IMR-90 (cell line): ENCODE measurements around the gene COL1A1. TPM values are rescaled to one million over a fixed set of nuclear protein-coding genes. Genes with fewer than 3 reads are reported as not detected.
A peak's percentile ranks its signal among the peaks of the same experiment; 100 is the strongest.

Experiments
- ATAC-seq: fragments of 200-7000 bp; cut with Tn5 transposase; 2 replicates; pipeline ENCODE4 v1.9.1; 2020; ENCODE audit warnings: low read depth, mild to moderate bottlenecking, moderate library complexity
- BruUV-seq: library from RNA; stranded (reverse); fragments of 400-500 nt; replicated peaks from 2 replicates; lab custom pipeline; 2021; lab: Mats Ljungman, UMichigan
- CTCF ChIA-PET: fragments of 300-600 bp; formaldehyde crosslinking; extraction: SDS; loops from one replicate; lab custom pipeline; 2021; ENCODE audit warnings: antibody characterized with exemption; lab: Yijun Ruan, JAX
- POLR2A ChIA-PET: fragments of 300-600 bp; sonication (Branson Sonifier 250); formaldehyde crosslinking; loops from one replicate; lab custom pipeline; 2022; ENCODE audit warnings: antibody characterized with exemption; ENCODE audit not compliant: unreplicated experiment; lab: Charles Lee
- DNase-seq: peaks from one replicate; pipeline ENCODE4 v3.0.0; 2013
- H2AFZ ChIP-seq: replicated peaks from 2 replicates; pipeline ENCODE3; 2013; ENCODE audit warnings: low read length, mild to moderate bottlenecking; ENCODE audit not compliant: poor library complexity
- H2AK5ac ChIP-seq: 2 replicates; pipeline ENCODE4 v1.6.1; 2013; ENCODE audit warnings: low read depth, low read length, inconsistent platforms
- H2AK9ac ChIP-seq: replicated peaks from 2 replicates; pipeline ENCODE3; 2013; ENCODE audit warnings: mild to moderate bottlenecking, low read depth, low read length, moderate library complexity; ENCODE audit not compliant: poor library complexity
- H2BK120ac ChIP-seq: 2 replicates; pipeline ENCODE4 v1.6.1; 2013; ENCODE audit warnings: low read depth, low read length, inconsistent platforms
- H2BK15ac ChIP-seq: 3 replicates; pipeline ENCODE4 v1.6.1; 2013; ENCODE audit warnings: low read depth, low read length, inconsistent platforms
- H2BK20ac ChIP-seq: 2 replicates; pipeline ENCODE4 v1.6.1; 2013; ENCODE audit warnings: low read depth, mild to moderate bottlenecking, inconsistent platforms, low read length, moderate library complexity
- H2BK5ac ChIP-seq: 2 replicates; pipeline ENCODE4 v1.6.1; 2013; ENCODE audit warnings: mild to moderate bottlenecking, low read depth, low read length, inconsistent platforms; ENCODE audit not compliant: poor library complexity, severe bottlenecking
- H3K14ac ChIP-seq: replicated peaks from 2 replicates; pipeline ENCODE4 v1.6.1; 2013; ENCODE audit warnings: low read depth, low read length, inconsistent platforms
- H3K18ac ChIP-seq: 2 replicates; pipeline ENCODE4 v1.6.1; 2013; ENCODE audit warnings: low read depth, low read length, control low read depth
- H3K23ac ChIP-seq: 2 replicates; pipeline ENCODE4 v1.6.1; 2013; ENCODE audit warnings: low read depth, low read length, inconsistent platforms
- H3K27ac ChIP-seq: 2 replicates; pipeline ENCODE4 v1.5.1; 2013; ENCODE audit warnings: mild to moderate bottlenecking, control low read depth, low read length; ENCODE audit not compliant: insufficient read depth
- H3K27me3 ChIP-seq: 2 replicates; pipeline ENCODE4 v1.6.1; 2013; ENCODE audit warnings: low read length; ENCODE audit not compliant: control insufficient read depth, insufficient read depth
- H3K36me3 ChIP-seq: 2 replicates; pipeline ENCODE4 v1.6.1; 2013; ENCODE audit warnings: low read length, mixed read lengths; ENCODE audit not compliant: control insufficient read depth, insufficient read depth
- H3K4ac ChIP-seq: 2 replicates; pipeline ENCODE4 v1.6.1; 2013; ENCODE audit warnings: low read depth, low read length, inconsistent platforms
- H3K4me1 ChIP-seq: 2 replicates; pipeline ENCODE4 v1.6.1; 2013; ENCODE audit warnings: low read length, mixed read lengths; ENCODE audit not compliant: control insufficient read depth, insufficient read depth
- H3K4me2 ChIP-seq: 2 replicates; pipeline ENCODE4 v1.6.1; 2013; ENCODE audit warnings: low read depth, mild to moderate bottlenecking, control low read depth, low read length, moderate library complexity
- H3K4me3 ChIP-seq: 2 replicates; pipeline ENCODE4 v1.5.1; 2013; ENCODE audit warnings: low read depth, mild to moderate bottlenecking, control low read depth, low read length, moderate library complexity; ENCODE audit not compliant: insufficient read depth
- H3K56ac ChIP-seq: 2 replicates; pipeline ENCODE4 v1.6.1; 2013; ENCODE audit warnings: low read length, inconsistent platforms; ENCODE audit not compliant: insufficient read depth; ENCODE audit errors: extremely low read depth
- H3K79me1 ChIP-seq, 2 experiments: 2 replicates each; pipeline ENCODE4 v1.6.1; 2013; ENCODE audit warnings: low read length in 2 of 2, inconsistent platforms in 1 of 2, low read depth in 1 of 2
- H3K9ac ChIP-seq: 2 replicates; pipeline ENCODE4 v1.6.1; 2013; ENCODE audit warnings: low read depth, low read length, control low read depth
- H3K9me1 ChIP-seq: 2 replicates; pipeline ENCODE4 v1.6.1; 2013; ENCODE audit warnings: low read length, inconsistent platforms; ENCODE audit not compliant: insufficient read depth
- H3K9me3 ChIP-seq: 2 replicates; pipeline ENCODE4 v1.6.1; 2013; ENCODE audit warnings: low read length; ENCODE audit not compliant: control insufficient read depth, insufficient read depth
- H4K20me1 ChIP-seq: 2 replicates; pipeline ENCODE4 v1.6.1; 2013; ENCODE audit warnings: low read length, inconsistent platforms; ENCODE audit not compliant: insufficient read depth
- H4K5ac ChIP-seq: 2 replicates; pipeline ENCODE4 v1.6.1; 2013; ENCODE audit warnings: mild to moderate bottlenecking, low read depth, low read length, control low read depth
- H4K8ac ChIP-seq, 2 experiments: 2 replicates each; pipeline ENCODE4 v1.6.1; 2013; ENCODE audit warnings: low read depth in 2 of 2, low read length in 2 of 2, control low read depth in 1 of 2, inconsistent platforms in 1 of 2
- H4K91ac ChIP-seq: 2 replicates; pipeline ENCODE4 v1.6.1; 2013; ENCODE audit warnings: low read depth, low read length, inconsistent platforms; ENCODE audit not compliant: insufficient read depth
- CEBPB ChIP-seq: IDR thresholded peaks from 2 replicates; pipeline ENCODE4 v1.6.1; 2012; ENCODE audit warnings: low read depth, low read length, improper control_type of control experiment
- CTCF ChIP-seq: conservative IDR thresholded peaks from 2 replicates; pipeline ENCODE4 v1.5.1; 2012; ENCODE audit warnings: mild to moderate bottlenecking, low read depth, low read length, improper control_type of control experiment
- FOS ChIP-seq: fragments of 150-350 bp; IDR thresholded peaks from 2 replicates; pipeline ENCODE4 v1.6.1; 2016; ENCODE audit warnings: low read depth, low read length
- NFE2L2 ChIP-seq: fragments of 150-350 bp; IDR thresholded peaks from 2 replicates; pipeline ENCODE4 v1.6.1; 2016; ENCODE audit warnings: low read depth, mild to moderate bottlenecking, low read length
- POLR2A ChIP-seq: IDR thresholded peaks from 2 replicates; pipeline ENCODE4 v1.6.1; 2012; ENCODE audit warnings: mild to moderate bottlenecking, low read depth, low read length
- RAD21 ChIP-seq: IDR thresholded peaks from 2 replicates; pipeline ENCODE4 v1.6.1; 2012; ENCODE audit warnings: low read length, improper control_type of control experiment
- RCOR1 ChIP-seq: IDR thresholded peaks from 2 replicates; pipeline ENCODE4 v1.6.1; 2012; ENCODE audit warnings: mild to moderate bottlenecking, low read length, improper control_type of control experiment; ENCODE audit not compliant: insufficient replicate concordance
- SMC3 ChIP-seq: fragments of 150-350 bp; IDR thresholded peaks from 2 replicates; pipeline ENCODE4 v1.6.1; 2016; ENCODE audit warnings: low read depth, mild to moderate bottlenecking, antibody characterized with exemption, low read length, moderate library complexity
- WGBS, 2 experiments: methylation state at CpG; one replicate each; pipeline versions ENCODE4 v1.1.5 to v1.1.7; 2013; ENCODE audit warnings: missing lambda C conversion rate in 2 of 2; ENCODE audit not compliant: insufficient read length in 1 of 2; ENCODE audit errors: extremely low coverage in 2 of 2; 5-methylcytosine and 5-hydroxymethylcytosine counted together
- dilution Hi-C: fragments of 300-500 bp; cut with HindIII; formaldehyde crosslinking; loops from one replicate; pipeline ENCODE4 v1.14.3; 2018; ENCODE audit warnings: low sequenced_read_pairs; ENCODE audit not compliant: unreplicated experiment
- in situ Hi-C: fragments of 300-500 bp; cut with MboI; formaldehyde crosslinking; loops from 3 replicates; pipeline ENCODE4 v1.14.3; 2019; ENCODE audit warnings: low sequenced_read_pairs, inconsistent platforms, mixed read lengths
- intact Hi-C: fragments of 100-400 bp; cut with micrococcal nuclease; formaldehyde crosslinking; loops from 2 replicates; pipeline ENCODE4 v1.10.0; 2022
- polyA plus RNA-seq, 3 experiments: library from polyadenylated mRNA; depleted of rRNA; stranded (reverse); fragments of >200 nt; gene quantifications; 2 replicates each; pipeline ENCODE4 v1.2.3, GENCODE V29; 2012; ENCODE audit warnings: low replicate concordance in 1 of 3
- total RNA-seq: library from RNA; depleted of rRNA; stranded (reverse); fragments of >200 nt; gene quantifications from 2 replicates; pipeline ENCODE4 v1.2.3, GENCODE V29; 2012
- TF ChIP-seq, protein P1 (sequence below): fragments of 150-350 bp; IDR thresholded peaks from 2 replicates; pipeline ENCODE4 v1.6.1; 2017; ENCODE audit warnings: mild to moderate bottlenecking, antibody characterized with exemption, low read length, low read depth
- TF ChIP-seq, protein P2 (sequence below): fragments of 150-350 bp; IDR thresholded peaks from 2 replicates; pipeline ENCODE4 v1.6.1; 2016; ENCODE audit warnings: low read depth, mild to moderate bottlenecking, low read length, moderate library complexity, borderline replicate concordance

COL1A1 gene
- total and polyA plus RNA-seq, 2 of the 4 experiments (the other 2 are of a cell fraction): 2,180 to 4,350 TPM

DNA sequence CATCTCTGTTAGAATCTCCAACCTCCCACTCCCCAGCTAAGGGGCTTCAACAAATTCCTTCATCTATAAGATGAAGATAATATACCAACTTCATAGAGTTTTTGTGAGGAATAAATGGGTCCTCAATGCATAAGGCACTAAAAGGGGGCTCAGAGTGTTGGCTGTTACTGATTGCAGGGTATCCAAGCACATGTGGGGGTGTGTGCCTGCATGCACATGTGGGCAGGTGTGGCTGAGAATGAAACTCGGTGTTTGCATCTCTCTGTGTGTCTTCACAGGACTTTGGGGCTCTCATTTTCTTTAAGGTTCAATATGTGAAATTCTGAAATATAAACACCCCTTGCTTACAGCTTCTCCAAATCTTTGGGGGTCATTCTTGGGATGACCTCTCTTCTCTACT lies 46.8 kb downstream of the COL1A1 start:
- H3K4me2 ChIP-seq: peak overlapping the region; percentile 21; the same call in 1 of the 2 replicates
- peak overlapping the region in 1 of 2 experiments; percentile 25; a peak in 1 of 4 replicates for H4K8ac ChIP-seq
- DNase-seq: no peak
- no peak overlapping the region; the same call in 1 of the 2 replicates for H4K91ac ChIP-seq
- TF ChIP-seq, protein P1, sequence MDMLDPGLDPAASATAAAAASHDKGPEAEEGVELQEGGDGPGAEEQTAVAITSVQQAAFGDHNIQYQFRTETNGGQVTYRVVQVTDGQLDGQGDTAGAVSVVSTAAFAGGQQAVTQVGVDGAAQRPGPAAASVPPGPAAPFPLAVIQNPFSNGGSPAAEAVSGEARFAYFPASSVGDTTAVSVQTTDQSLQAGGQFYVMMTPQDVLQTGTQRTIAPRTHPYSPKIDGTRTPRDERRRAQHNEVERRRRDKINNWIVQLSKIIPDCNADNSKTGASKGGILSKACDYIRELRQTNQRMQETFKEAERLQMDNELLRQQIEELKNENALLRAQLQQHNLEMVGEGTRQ: no peak
- TF ChIP-seq POLR2A (no peak), SMC3 (no peak), FOS (no peak), NFE2L2 (no peak), RCOR1 (no peak), CTCF (no peak), RAD21 (no peak), CEBPB (no peak)
- TF ChIP-seq, protein P2, sequence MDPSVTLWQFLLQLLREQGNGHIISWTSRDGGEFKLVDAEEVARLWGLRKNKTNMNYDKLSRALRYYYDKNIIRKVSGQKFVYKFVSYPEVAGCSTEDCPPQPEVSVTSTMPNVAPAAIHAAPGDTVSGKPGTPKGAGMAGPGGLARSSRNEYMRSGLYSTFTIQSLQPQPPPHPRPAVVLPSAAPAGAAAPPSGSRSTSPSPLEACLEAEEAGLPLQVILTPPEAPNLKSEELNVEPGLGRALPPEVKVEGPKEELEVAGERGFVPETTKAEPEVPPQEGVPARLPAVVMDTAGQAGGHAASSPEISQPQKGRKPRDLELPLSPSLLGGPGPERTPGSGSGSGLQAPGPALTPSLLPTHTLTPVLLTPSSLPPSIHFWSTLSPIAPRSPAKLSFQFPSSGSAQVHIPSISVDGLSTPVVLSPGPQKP: no peak
- no peak overlapping the region for H2BK20ac ChIP-seq
- WGBS, 2 experiments: no CpG with 5 or more reads among the region's 1 CpG
- BruUV-seq: no TSS peak
- H3K4me1 ChIP-seq: peaks cover 9% of the 10 kb centered on the region
- 0 out of 3 replicates have a peak overlapping the region, but pooled peaks have one; percentile 10 for H2BK15ac ChIP-seq
- no peak overlapping the region for H4K5ac ChIP-seq
- ChIA-PET CTCF (no interaction called here), POLR2A (no interaction called here)
- in situ Hi-C loops: no loop called here
- no peak overlapping the region for H3K23ac ChIP-seq
- H3K4me3 ChIP-seq: no peak overlapping the region
- no peaks in the 10 kb centered on the region for H3K36me3 ChIP-seq
- dilution Hi-C loops: no loop called here
- ATAC-seq: no peak
- H2AK9ac ChIP-seq: no peak overlapping the region
- H2BK5ac ChIP-seq: no peak overlapping the region
- 0 out of 2 replicates have a peak overlapping the region, but pooled peaks have one; percentile 41 for H3K9ac ChIP-seq
- H3K9me1 ChIP-seq: peaks cover 4% of the 10 kb centered on the region; the same call in 1 of the 2 replicates
- H2AFZ ChIP-seq: no peak overlapping the region
- no peak overlapping the region for H3K18ac ChIP-seq
- peak overlapping the region; percentile 70; the same call in 1 of the 2 replicates for H3K27ac ChIP-seq
- no peaks in the 10 kb centered on the region for H4K20me1 ChIP-seq
- no peak overlapping the region for H2BK120ac ChIP-seq
- H3K79me1 ChIP-seq: peaks cover 0 to 23% of the 10 kb centered on the region in 2 experiments; a peak in 2 of 4 replicates
- intact Hi-C loops: no loop called here
- peak overlapping the region; percentile 3; the same call in 1 of the 2 replicates for H3K4ac ChIP-seq
- peak overlapping the region; percentile 58 for H2AK5ac ChIP-seq
- H3K27me3 ChIP-seq: no peaks in the 10 kb centered on the region
- H3K9me3 ChIP-seq: no peaks in the 10 kb centered on the region
- 0 out of 2 replicates have a peak overlapping the region, but pooled peaks have one; percentile 16 for H3K14ac ChIP-seq
- no peak overlapping the region for H3K56ac ChIP-seq
